IMR-90 (cell line): Measurements from ENCODE around the gene HECTD1.

Source experiments
- CEBPB ChIP-seq: IDR thresholded peaks from 2 replicates; pipeline ENCODE4 v1.6.1; 2012; ENCODE audit warnings: low read depth, low read length, improper control_type of control experiment
- ELK1 ChIP-seq: fragments of 150-350 bp; IDR thresholded peaks from 2 replicates; pipeline ENCODE4 v1.6.1; 2016; ENCODE audit warnings: low read depth, mild to moderate bottlenecking, low read length, moderate library complexity, borderline replicate concordance
- MAFK ChIP-seq: IDR thresholded peaks from 2 replicates; pipeline ENCODE4 v1.6.1; 2012; ENCODE audit warnings: low read depth, low read length, improper control_type of control experiment
- MXI1 ChIP-seq: IDR thresholded peaks from 2 replicates; pipeline ENCODE4 v1.6.1; 2012; ENCODE audit warnings: low read depth, mild to moderate bottlenecking, low read length, moderate library complexity, borderline replicate concordance
- NFE2L2 ChIP-seq: fragments of 150-350 bp; IDR thresholded peaks from 2 replicates; pipeline ENCODE4 v1.6.1; 2016; ENCODE audit warnings: low read depth, mild to moderate bottlenecking, low read length
- POLR2A ChIP-seq: IDR thresholded peaks from 2 replicates; pipeline ENCODE4 v1.6.1; 2012; ENCODE audit warnings: mild to moderate bottlenecking, low read depth, low read length
- RAD21 ChIP-seq: IDR thresholded peaks from 2 replicates; pipeline ENCODE4 v1.6.1; 2012; ENCODE audit warnings: low read length, improper control_type of control experiment
- RCOR1 ChIP-seq: IDR thresholded peaks from 2 replicates; pipeline ENCODE4 v1.6.1; 2012; ENCODE audit warnings: mild to moderate bottlenecking, low read length, improper control_type of control experiment; ENCODE audit not compliant: insufficient replicate concordance
- RFX5 ChIP-seq: IDR thresholded peaks from 2 replicates; pipeline ENCODE4 v1.8.0; 2012; ENCODE audit warnings: low read depth, mild to moderate bottlenecking, low read length, moderate library complexity
- TF ChIP-seq, protein P1 (sequence below): conservative IDR thresholded peaks from 2 replicates; pipeline ENCODE4 v1.5.1; 2012; ENCODE audit warnings: mild to moderate bottlenecking, low read depth, low read length, improper control_type of control experiment

GRCh38 chr14:31159682-31160296 lies 47.8 kb downstream of the HECTD1 start:
- TF ChIP-seq, protein P1, sequence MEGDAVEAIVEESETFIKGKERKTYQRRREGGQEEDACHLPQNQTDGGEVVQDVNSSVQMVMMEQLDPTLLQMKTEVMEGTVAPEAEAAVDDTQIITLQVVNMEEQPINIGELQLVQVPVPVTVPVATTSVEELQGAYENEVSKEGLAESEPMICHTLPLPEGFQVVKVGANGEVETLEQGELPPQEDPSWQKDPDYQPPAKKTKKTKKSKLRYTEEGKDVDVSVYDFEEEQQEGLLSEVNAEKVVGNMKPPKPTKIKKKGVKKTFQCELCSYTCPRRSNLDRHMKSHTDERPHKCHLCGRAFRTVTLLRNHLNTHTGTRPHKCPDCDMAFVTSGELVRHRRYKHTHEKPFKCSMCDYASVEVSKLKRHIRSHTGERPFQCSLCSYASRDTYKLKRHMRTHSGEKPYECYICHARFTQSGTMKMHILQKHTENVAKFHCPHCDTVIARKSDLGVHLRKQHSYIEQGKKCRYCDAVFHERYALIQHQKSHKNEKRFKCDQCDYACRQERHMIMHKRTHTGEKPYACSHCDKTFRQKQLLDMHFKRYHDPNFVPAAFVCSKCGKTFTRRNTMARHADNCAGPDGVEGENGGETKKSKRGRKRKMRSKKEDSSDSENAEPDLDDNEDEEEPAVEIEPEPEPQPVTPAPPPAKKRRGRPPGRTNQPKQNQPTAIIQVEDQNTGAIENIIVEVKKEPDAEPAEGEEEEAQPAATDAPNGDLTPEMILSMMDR, result no peak
- TF ChIP-seq MXI1 (no peak), POLR2A (no peak), RFX5 (no peak), RCOR1 (no peak), ELK1 (no peak), NFE2L2 (no peak), CEBPB (no peak), RAD21 (no peak), MAFK (no peak)
